VCaP (cell line): ENCODE results near the gene STOX2.

Experiments used
- H3K27ac ChIP-seq: fragments of 450-650 bp; 2 replicates; pipeline ENCODE4 v1.5.1; 2017
- TF ChIP-seq, protein P1 (sequence below): fragments of 450-650 bp; conservative IDR thresholded peaks from 2 replicates; pipeline ENCODE4 v1.5.1; 2017; ENCODE audit warnings: mild to moderate bottlenecking, moderate library complexity

Gene STOX2

DNA sequence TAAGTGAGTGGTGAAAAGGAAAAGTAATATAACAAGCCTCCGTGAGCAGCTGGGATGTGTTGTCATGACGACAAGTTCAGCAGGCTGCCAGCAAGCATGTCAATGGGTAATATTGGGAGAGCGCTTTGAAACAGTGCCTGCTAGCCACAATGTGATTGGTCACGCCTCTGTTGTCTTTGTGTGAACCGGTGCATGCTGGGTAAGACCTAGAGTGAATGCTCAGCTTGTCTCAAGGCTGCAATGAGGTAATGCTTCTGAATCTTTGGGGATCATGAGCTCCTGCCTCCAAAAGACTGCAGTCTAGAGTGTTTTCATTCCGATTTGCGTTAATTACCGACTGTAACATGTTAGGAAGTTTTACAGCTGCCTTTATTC, 54.9 kb downstream of the STOX2 start:
- TF ChIP-seq, protein P1, sequence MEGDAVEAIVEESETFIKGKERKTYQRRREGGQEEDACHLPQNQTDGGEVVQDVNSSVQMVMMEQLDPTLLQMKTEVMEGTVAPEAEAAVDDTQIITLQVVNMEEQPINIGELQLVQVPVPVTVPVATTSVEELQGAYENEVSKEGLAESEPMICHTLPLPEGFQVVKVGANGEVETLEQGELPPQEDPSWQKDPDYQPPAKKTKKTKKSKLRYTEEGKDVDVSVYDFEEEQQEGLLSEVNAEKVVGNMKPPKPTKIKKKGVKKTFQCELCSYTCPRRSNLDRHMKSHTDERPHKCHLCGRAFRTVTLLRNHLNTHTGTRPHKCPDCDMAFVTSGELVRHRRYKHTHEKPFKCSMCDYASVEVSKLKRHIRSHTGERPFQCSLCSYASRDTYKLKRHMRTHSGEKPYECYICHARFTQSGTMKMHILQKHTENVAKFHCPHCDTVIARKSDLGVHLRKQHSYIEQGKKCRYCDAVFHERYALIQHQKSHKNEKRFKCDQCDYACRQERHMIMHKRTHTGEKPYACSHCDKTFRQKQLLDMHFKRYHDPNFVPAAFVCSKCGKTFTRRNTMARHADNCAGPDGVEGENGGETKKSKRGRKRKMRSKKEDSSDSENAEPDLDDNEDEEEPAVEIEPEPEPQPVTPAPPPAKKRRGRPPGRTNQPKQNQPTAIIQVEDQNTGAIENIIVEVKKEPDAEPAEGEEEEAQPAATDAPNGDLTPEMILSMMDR = no peak
- peak overlapping the region; percentile 74 for H3K27ac ChIP-seq

DNA sequence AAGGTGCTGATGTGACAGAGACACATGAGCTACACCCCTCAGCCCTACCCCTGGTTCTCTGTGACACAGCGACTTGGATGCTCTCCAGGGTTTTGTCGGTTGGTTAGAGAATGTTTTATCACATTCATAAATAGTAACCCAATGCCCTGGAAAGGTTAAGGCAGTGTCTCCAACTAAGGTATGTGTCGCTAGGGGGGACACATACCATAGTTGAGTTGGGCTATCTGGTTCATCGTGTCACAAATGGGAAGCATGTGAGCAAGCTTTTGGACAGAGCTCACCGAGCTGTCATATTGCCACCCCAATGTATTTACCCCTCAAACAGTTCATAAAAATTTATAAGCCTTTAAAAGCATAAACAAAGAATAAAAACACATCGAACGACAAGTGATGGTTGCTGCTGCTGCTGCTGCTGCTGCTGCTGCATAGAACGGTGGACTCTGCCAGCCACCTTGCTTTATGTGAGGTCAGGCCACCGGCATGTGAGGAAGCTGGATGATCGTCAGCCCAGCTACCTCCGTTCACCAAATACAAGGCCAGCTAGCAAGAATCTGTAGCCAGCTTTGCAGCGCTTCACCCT, 55.9 kb downstream of the STOX2 start:
- H3K27ac ChIP-seq = peak overlapping the region; percentile 74

DNA sequence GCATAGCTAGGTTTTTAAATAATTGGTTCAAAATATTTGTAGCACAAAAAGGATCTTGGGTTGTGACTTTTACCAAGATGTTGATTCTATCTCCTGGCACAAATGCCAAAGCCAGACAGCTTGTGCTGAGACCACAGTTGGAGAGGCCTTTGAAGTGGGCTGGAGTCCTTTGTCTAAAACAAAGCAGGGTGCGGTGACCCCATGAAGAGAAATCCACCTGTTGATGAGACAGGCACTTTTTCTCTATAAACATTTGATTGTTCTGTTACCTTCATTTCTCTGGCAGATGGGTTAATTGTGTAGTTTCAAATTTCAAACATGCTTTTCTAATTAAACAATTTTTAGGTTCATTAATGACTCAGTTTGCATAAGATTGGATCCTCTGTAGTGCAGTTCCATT, 56.7 kb downstream of the STOX2 start:
- TF ChIP-seq, protein P1 = no peak
- H3K27ac ChIP-seq = peak overlapping the region; percentile 74

More for the DNA sequence above, 55.9 kb downstream of the STOX2 start:
- TF ChIP-seq, protein P1 = no peak

DNA sequence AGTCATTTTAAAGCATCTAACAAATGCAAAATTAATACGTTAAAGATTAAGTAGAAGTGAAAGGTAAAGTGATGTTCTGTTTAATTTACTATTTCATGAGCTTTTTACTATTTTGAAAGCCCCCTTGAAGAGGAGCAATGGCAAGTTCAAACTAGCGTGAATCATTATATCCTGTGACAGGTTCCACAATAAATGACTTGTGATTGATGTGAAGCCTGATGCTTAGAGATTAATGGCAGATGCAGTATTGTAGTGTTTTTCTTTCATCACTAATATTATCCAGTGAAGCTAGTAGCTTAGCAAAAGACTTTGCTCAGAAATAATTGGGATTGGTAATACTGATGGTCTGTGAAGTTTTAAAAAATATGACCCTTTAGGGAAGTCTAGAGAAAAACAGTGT, 57.3 kb downstream of the STOX2 start:
- TF ChIP-seq, protein P1 = no peak

DNA sequence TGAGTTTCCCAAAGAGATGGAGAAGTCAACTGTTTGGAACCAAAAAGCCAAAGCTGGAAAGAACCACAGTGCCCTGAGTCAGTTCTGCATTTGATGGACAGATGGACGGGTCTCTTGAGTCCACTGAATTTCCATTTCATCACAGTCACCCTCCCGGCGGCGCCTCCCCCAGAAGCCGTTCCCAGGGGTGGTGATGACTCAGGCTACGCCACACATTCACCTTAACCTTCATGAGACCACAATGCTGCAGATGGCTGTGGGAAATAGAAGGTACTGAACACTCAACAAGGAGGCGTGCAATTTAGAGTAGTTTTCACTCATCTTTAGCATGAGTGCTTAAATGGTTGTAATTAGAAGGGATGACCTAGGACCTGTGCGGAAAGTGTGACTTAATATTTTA, 61.3 kb downstream of the STOX2 start:
- H3K27ac ChIP-seq = no peak overlapping the region
- TF ChIP-seq, protein P1 = no peak

More for the DNA sequence above, 57.3 kb downstream of the STOX2 start:
- no peak overlapping the region for H3K27ac ChIP-seq

DNA sequence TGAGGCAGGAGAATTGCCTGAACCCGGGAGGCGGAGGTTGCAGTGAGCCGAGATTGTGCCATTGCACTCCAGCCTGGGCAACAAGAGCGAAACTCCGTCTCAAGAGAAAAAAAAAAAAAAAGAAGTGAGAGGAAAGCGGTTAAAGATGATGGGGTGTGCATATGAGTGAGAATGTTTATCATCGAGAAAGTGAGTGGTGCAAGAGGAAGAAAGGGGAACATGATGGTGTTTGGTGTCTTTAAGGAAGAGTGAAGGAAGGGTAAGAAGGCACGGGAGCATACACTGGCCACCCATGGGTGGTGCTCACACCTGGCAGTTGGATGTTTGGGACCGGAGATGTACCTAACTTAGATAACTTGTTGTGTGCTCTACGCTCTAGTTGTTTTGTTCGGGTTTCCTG, 62.2 kb downstream of the STOX2 start:
- TF ChIP-seq, protein P1 = no peak
- no peak overlapping the region for H3K27ac ChIP-seq

DNA sequence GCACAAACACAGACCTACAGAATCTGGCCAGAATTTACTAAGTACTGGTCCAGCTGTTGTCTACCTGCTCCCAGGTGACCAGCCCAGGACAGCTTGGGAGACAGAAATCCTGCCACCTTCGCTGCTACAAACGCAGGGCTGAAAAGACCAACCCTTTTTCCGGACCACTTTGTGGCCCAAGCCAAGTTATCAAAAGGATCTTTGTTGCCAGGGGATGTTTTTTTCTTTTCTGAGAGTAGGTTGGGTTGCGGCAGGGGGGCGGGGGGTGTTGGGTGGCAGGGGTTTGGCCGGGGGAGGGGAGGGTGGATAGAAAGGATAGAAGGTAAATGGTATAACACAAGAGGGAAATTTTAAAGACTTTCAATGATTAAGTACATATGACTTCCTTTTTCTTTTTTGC, 63.4 kb downstream of the STOX2 start:
- H3K27ac ChIP-seq = no peak overlapping the region
- TF ChIP-seq, protein P1 = no peak
